CD14-positive monocyte (primary cell): Measurements from ENCODE around the gene MRGPRD. TPM values are rescaled to one million over a fixed set of nuclear protein-coding genes. Genes with fewer than 3 reads are reported as not detected.
A peak's percentile ranks its signal among the peaks of the same experiment; 100 is the strongest.

Experiments used
- DNase-seq, 3 donors: peaks; one replicate each; pipeline ENCODE4 v3.0.0-alpha.2; 2011 to 2022
- H2AFZ ChIP-seq: 2 replicates; pipeline ENCODE4 v1.6.0; 2012; ENCODE audit warnings: mild to moderate bottlenecking, low read depth, low read length, inconsistent platforms; ENCODE audit not compliant: insufficient read depth, poor library complexity, severe bottlenecking
- H3K27ac ChIP-seq, 2 donors: 1 replicate in 1 of 2; 2 replicates in 1 of 2; pipeline ENCODE4 v1.5.1; 2012 to 2013; ENCODE audit warnings: low read length in 2 of 2, control low read depth in 1 of 2, inconsistent platforms in 1 of 2, low read depth in 1 of 2, mild to moderate bottlenecking in 1 of 2
- H3K27me3 ChIP-seq, 2 donors: one replicate each; pipeline versions ENCODE4 v1.6.0 to v1.6.1; 2011 to 2013; ENCODE audit warnings: low read length in 2 of 2; ENCODE audit not compliant: control insufficient read depth in 2 of 2, insufficient read depth in 2 of 2
- H3K36me3 ChIP-seq, 2 donors: replicated peaks in 1 of 2; 1 replicate in 1 of 2; 2 replicates in 1 of 2; pipeline versions ENCODE4 v1.5.1 to v1.6.1; 2012 to 2013; ENCODE audit warnings: low read length in 2 of 2, control low read depth in 1 of 2, inconsistent platforms in 1 of 2, mild to moderate bottlenecking in 1 of 2; ENCODE audit not compliant: insufficient read depth in 2 of 2, control insufficient read depth in 1 of 2
- H3K4me1 ChIP-seq, 2 donors: 1 replicate in 1 of 2; 2 replicates in 1 of 2; pipeline versions ENCODE4 v1.5.1 to v1.6.1; 2012 to 2013; ENCODE audit warnings: low read length in 2 of 2, control low read depth in 1 of 2, inconsistent platforms in 1 of 2, mild to moderate bottlenecking in 1 of 2, moderate library complexity in 1 of 2; ENCODE audit not compliant: insufficient read depth in 2 of 2, control insufficient read depth in 1 of 2
- H3K4me2 ChIP-seq: replicated peaks from 2 replicates; pipeline ENCODE3; 2012; ENCODE audit warnings: low read length, moderate library complexity, mild to moderate bottlenecking; ENCODE audit not compliant: poor library complexity, severe bottlenecking; ENCODE audit errors: extremely low read depth
- H3K4me3 ChIP-seq, 3 experiments: fragments of 200-600 bp in 1 of 3; sonication (generic) in 1 of 3; replicated peaks in 1 of 3; 1 replicate in 2 of 3; 2 replicates in 1 of 3; pipeline ENCODE4 v1.5.1; 2011 to 2013; ENCODE audit warnings: low read length in 3 of 3, mild to moderate bottlenecking in 3 of 3, control low read depth in 2 of 3, low read depth in 2 of 3, inconsistent platforms in 1 of 3, moderate library complexity in 1 of 3
- H3K79me2 ChIP-seq: 2 replicates; pipeline ENCODE4 v1.6.0; 2012; ENCODE audit warnings: mild to moderate bottlenecking, control low read depth, inconsistent platforms, low read length, moderate library complexity; ENCODE audit not compliant: insufficient read depth
- H3K9ac ChIP-seq: 2 replicates; pipeline ENCODE4 v1.6.0; 2017; ENCODE audit warnings: low read length, mild to moderate bottlenecking; ENCODE audit not compliant: insufficient read depth, poor library complexity, severe bottlenecking
- H3K9me3 ChIP-seq, 2 donors: replicated peaks in 1 of 2; 1 replicate in 1 of 2; 2 replicates in 1 of 2; pipeline versions ENCODE4 v1.5.1 to v1.6.1; 2012 to 2013; ENCODE audit warnings: low read length in 2 of 2, control low read depth in 1 of 2; ENCODE audit not compliant: control insufficient read depth in 1 of 2, insufficient read depth in 1 of 2
- H4K20me1 ChIP-seq: 2 replicates; pipeline ENCODE4 v1.6.0; 2012; ENCODE audit warnings: mild to moderate bottlenecking, low read length, control low read depth, moderate library complexity; ENCODE audit not compliant: insufficient read depth
- H3K27ac Mint-ChIP-seq, 7 donors: one replicate each; pipeline ENCODE4 v1.8.0; 2020; ENCODE audit warnings: mild to moderate bottlenecking in 7 of 7, mixed read lengths in 7 of 7, moderate library complexity in 6 of 7, inconsistent platforms in 2 of 7
- H3K27me3 Mint-ChIP-seq, 3 donors: one replicate each; pipeline ENCODE4 v1.8.0; 2021 to 2022; ENCODE audit warnings: low read depth in 3 of 3, mild to moderate bottlenecking in 3 of 3, mixed read lengths in 3 of 3, moderate library complexity in 3 of 3, inconsistent platforms in 1 of 3
- H3K36me3 Mint-ChIP-seq, 2 donors: one replicate each; pipeline ENCODE4 v1.8.0; 2020; ENCODE audit warnings: mixed read lengths in 2 of 2, inconsistent platforms in 1 of 2, mild to moderate bottlenecking in 1 of 2
- H3K4me1 Mint-ChIP-seq: one replicate; pipeline ENCODE4 v1.8.0; 2020; ENCODE audit warnings: mild to moderate bottlenecking, mixed read lengths
- H3K4me3 Mint-ChIP-seq, 2 donors: one replicate each; pipeline ENCODE4 v1.8.0; 2020; ENCODE audit warnings: mild to moderate bottlenecking in 2 of 2, mixed read lengths in 2 of 2, moderate library complexity in 1 of 2
- H3K9me3 Mint-ChIP-seq, 7 donors: one replicate each; pipeline ENCODE4 v1.8.0; 2020 to 2022; ENCODE audit warnings: mixed read lengths in 7 of 7, mild to moderate bottlenecking in 6 of 7, moderate library complexity in 6 of 7, inconsistent platforms in 2 of 7
- CTCF ChIP-seq: fragments of 200-600 bp; IDR thresholded peaks from one replicate; pipeline ENCODE4 v1.8.0; 2022; ENCODE audit warnings: antibody characterized with exemption, mild to moderate bottlenecking
- WGBS: methylation state at CpG from one replicate; pipeline ENCODE4 v1.1.5; 2013; ENCODE audit warnings: missing lambda C conversion rate; ENCODE audit not compliant: insufficient coverage; 5-methylcytosine and 5-hydroxymethylcytosine counted together
- intact Hi-C, 2 donors: fragments of 100-400 bp; cut with micrococcal nuclease; formaldehyde crosslinking; loops; one replicate each; pipeline versions ENCODE4 v1.15.0 to v1.15.1; 2023
- polyA plus RNA-seq, 3 donors: library from polyadenylated mRNA; depleted of rRNA in 1 of 3; unstranded in 2 of 3; stranded (reverse) in 1 of 3; fragments of 300-500 nt in 2 of 3; fragments of >200 nt in 1 of 3; fragmentation: Illumina TruSeq in 2 of 3; gene quantifications; 1 replicate in 2 of 3; 2 replicates in 1 of 3; pipeline ENCODE4 v1.2.3, GENCODE V29; 2012 to 2021

Gene MRGPRD
- polyA plus RNA-seq, 3 donors = not detected

GRCh38 chr11:68978931-68979594, 1.7 kb downstream of the MRGPRD start:
- Mint-ChIP-seq H3K27me3 (peaks cover 16 to 27% (median 26%) of the 10 kb centered on the region in 3 donors), H3K4me3 (peak overlapping the region in 1 of 2 donors; percentile 42), H3K4me1 (peaks cover 1% of the 10 kb centered on the region), H3K9me3 (peaks cover 0 to 12% (median 2%) of the 10 kb centered on the region in 7 donors), H3K36me3 (no peaks in the 10 kb centered on the region), H3K27ac (no peak overlapping the region)
- Histone ChIP-seq H2AFZ (peak overlapping the region; percentile 27), H3K4me1 (no peaks in the 10 kb centered on the region), H3K79me2 (no peaks in the 10 kb centered on the region), H3K4me2 (no peak overlapping the region), H3K9me3 (no peaks in the 10 kb centered on the region), H3K36me3 (no peaks in the 10 kb centered on the region), H3K27me3 (peaks cover 2 to 4% of the 10 kb centered on the region in 2 donors), H3K4me3 (no peak overlapping the region), H3K27ac (no peak overlapping the region), H4K20me1 (no peaks in the 10 kb centered on the region), H3K9ac (no peak overlapping the region)
- DNase-seq = no peak
- WGBS = 77% methylated on average over 12 of the region's 15 CpGs
- no peak for TF ChIP-seq CTCF
- intact Hi-C loops = no loop called here

- peak overlapping the region; percentile 27 for H2AFZ ChIP-seq
- Mint-ChIP-seq H3K27ac (no peak overlapping the region), H3K36me3 (no peaks in the 10 kb centered on the region), H3K27me3 (peaks cover 13 to 27% (median 22%) of the 10 kb centered on the region in 3 donors), H3K4me3 (no peak overlapping the region), H3K9me3 (peaks cover 0 to 12% (median 2%) of the 10 kb centered on the region in 7 donors), H3K4me1 (peaks cover 1% of the 10 kb centered on the region)
- no peak overlapping the region for H3K9ac ChIP-seq
- DNase-seq = no peak
- H3K27ac ChIP-seq = no peak overlapping the region
- TF ChIP-seq CTCF = no peak
- 78% methylated on average over 4 of the region's 5 CpGs for WGBS
- H3K9me3 ChIP-seq = no peaks in the 10 kb centered on the region
- intact Hi-C loops = no loop called here
- H3K27me3 ChIP-seq = peaks cover 0 to 4% of the 10 kb centered on the region in 2 donors
- H3K4me3 ChIP-seq = no peak overlapping the region
- H4K20me1 ChIP-seq = no peaks in the 10 kb centered on the region
- H3K4me1 ChIP-seq = no peaks in the 10 kb centered on the region
- no peak overlapping the region for H3K4me2 ChIP-seq
- no peaks in the 10 kb centered on the region for H3K36me3 ChIP-seq
- H3K79me2 ChIP-seq = no peaks in the 10 kb centered on the region
Measured at GRCh38 chr11:68978626-68978930, 2.2 kb downstream of the MRGPRD start.
